ENCODE data around the gene HMCN1.

HMCN1 gene

DNA sequence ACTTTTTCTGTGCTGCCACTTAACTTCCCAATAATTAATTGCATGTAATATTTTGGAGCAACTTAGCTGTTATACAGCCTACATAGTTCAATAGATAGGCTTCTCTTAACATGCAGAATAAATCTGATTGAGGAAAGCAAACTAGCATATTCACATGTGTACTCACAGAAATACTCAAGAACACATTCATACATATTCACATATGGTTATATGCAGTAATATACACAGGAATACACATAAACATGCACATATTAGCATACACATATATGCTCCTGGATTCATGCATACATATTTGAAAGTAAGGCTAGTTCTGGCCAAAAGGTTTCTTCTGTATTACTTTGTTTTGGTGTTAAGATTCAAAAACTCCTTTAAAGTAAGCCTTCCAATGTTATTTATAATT is 73.1 kb downstream of the HMCN1 start:
- no peak for ATAC-seq

- ATAC-seq, result no peak
Measured at GRCh38 chr1:185808631-185809030, 74.4 kb downstream of the HMCN1 start.

GRCh38 chr1:185811073-185811709 is 77.0 kb downstream of the HMCN1 start:
- ATAC-seq, result no peak

DNA sequence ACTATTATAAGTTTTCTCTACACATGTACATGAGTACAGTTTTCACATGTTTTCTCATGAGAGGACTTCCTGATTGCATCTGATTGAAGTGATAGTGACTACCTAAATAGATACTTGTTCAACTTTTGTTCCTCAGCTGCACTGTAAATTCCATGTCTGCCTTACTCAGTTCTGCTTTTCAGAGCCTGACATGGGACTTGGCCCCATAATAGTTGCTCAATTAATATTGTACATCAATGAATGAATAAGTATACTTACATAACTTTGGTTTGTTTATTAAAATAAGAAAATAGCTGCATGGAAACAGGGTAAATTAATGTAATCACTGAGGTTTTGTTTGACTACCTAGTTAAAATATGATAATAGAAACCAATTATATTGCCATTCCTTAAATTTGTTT is 78.7 kb downstream of the HMCN1 start:
- ATAC-seq, result no peak

GRCh38 chr1:185813401-185813979 is 79.3 kb downstream of the HMCN1 start:
- ATAC-seq, result peak in 1 of 2 donors; percentile 48

DNA sequence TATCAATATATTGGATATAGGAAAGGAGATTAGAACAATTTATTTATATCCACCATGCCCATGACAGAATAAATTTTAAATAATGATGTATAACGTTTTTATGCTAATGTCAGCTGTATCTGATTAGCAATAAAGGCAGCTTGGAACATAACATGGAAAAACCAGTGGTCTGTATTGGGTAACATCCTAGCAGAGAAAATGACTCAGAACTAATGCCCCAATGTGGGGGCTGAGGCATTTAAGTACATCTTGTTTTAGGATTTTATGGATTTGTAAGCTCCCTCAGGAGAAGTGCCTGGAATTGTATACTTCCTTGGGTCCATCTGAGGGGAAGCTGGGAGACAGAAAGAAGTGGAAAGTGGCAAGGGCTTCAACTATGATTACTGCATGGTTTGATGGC is 82.3 kb downstream of the HMCN1 start:
- no peak for ATAC-seq

DNA sequence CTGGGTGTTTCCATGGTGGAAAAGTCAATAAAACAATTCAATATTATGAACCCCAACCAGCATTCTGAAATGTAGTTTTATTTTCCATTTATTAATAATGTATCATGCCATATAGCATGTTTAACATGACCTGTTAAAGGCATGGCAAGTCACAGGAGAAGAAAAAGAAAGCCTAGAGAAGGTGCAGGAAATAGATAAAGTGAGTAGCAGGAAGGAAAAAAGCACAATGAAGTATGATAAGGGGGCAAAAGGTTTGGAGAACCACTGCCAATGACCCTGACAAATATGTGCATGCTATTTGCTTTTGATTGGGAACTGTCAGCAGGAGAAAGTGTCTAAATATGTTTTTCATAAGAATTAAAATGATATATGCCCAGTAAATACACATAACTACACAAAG is 85.6 kb downstream of the HMCN1 start:
- ATAC-seq, result no peak

DNA sequence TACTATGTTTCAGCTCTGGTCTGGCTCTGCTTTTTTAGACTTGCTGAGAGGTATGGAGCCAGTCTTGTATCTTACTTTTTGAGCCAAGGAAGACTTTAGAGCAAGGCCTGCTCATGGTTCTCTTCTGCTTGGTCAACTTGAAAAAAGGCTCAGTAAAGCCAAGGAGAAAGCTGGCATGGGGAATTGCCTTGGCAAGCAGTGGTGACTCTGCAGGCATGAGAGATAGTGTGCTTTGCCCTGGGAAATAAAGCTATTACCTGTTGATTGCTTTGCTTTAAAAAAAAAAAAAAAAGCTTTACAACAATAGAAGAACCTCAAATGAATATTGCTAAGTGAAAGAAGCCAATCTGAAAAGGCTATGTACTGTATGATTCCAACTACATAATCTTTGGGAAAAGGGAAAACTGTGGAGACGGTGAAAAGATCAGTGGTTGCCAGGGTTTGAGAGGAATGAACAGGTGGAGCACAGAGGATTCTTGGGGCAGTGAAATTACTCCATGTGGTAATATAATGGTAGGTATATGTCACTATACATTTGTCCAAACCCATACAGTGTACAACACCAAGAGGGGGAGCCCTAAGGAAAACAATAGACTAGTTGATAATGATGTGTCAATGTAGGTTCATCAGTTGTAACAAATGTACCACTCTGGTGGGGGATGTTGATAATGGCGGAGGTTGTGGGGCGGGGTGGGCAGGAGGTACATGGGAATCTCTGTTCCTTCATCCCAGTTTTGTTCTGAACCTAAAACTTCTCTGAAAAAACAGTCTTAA is 87.6 kb downstream of the HMCN1 start:
- no peak for ATAC-seq

DNA sequence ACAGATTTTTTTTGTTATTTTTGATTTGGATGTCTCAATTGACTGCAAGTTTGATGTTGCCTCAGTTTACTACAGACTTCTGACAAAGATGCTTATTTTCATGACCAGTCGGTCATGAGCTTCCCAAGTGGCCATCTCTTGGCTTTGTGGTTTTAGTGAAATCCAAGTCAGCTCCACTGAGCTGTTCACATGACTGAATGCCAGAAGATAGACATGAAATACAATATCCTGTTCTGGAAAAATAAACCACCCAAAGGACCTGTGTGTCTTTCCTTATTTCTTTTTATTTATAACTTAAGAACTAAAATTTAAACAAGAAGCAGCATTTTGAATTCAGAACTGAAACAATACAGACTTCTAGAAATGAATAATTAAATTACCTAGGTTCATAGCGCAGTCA is 89.3 kb downstream of the HMCN1 start:
- no peak for ATAC-seq

DNA sequence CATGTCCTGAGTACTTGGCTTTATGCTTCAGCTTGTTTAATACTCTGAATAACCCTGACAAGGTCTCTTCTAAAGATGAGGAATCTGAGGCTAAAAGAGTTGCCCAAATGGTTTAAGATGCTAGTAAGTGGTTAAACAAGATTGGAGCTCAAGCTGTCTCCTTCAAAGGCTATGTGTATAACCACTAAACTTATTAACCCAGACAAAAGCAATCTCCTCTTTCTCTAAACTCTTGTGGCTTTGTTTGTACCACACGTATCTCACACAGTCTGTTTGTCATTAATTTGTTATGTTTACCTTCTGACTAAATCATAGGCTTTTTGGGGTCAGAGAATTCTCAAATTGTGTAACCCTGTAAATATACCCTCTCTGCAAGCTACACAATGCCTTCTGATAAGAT is 89.9 kb downstream of the HMCN1 start:
- no peak for ATAC-seq

DNA sequence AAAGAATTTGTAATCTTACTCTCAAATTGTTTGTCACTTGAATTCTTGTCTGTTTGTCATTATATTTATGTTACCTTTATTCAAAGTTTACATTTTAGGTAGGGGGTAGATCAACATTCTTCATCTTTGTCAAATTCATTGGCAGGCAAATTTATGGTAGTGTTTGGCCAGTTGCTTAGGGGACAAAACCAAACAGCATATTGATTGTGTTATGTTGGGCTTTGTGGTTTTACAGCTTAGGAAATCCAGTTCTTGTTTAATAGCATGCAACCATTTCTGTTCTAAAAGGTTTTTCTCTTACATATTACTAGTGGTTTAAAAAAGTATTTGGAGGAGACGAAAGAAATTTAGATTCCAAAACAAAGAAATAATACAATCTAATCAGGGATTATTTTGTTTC is 91.4 kb downstream of the HMCN1 start:
- no peak for ATAC-seq

DNA sequence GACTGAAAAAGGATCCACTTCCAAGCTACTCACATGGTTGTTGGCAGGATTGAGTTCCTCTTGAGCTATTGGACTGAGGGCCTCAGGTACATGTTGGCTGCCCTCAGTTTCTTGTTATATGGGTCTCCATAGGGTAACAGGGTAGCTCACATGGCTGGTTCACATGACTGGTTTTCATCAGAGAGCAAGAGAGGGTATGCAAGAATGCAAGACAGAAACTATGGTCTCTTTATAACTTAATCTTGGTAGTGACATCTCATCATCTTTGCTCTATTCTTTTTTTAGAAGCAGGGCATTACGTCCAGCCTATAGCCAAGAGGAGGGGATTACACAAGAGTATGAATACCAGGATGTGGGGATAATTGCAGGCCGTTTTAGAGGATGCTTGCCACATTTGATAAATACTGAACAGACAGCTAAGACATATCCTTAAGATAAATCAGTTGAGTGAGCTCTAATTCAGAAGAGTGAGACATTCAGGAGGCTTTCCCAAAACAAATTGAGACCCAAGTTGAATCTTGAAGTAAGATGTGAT is 100.2 kb downstream of the HMCN1 start:
- no peak for ATAC-seq

GRCh38 chr1:185835191-185835590 is 101.0 kb downstream of the HMCN1 start:
- no peak for ATAC-seq

DNA sequence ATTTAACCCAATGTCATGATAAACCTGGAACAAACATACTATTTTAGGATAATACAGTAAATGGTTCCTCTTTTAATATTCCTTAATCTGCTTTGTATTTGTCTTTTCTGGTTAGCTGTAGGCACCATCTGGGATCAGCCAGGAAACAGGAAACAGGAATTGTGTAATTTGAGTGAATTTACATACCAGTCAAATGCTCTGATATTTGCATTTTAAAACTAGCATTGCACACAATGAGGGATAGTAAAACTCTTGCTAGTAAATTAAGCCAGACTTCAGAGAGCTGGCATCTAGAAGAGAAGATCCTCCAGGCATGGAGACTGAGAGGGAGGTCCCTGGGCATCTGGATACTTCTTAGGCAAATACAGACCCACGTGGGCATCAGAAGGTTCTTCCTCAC is 103.5 kb downstream of the HMCN1 start:
- ATAC-seq, result no peak

DNA sequence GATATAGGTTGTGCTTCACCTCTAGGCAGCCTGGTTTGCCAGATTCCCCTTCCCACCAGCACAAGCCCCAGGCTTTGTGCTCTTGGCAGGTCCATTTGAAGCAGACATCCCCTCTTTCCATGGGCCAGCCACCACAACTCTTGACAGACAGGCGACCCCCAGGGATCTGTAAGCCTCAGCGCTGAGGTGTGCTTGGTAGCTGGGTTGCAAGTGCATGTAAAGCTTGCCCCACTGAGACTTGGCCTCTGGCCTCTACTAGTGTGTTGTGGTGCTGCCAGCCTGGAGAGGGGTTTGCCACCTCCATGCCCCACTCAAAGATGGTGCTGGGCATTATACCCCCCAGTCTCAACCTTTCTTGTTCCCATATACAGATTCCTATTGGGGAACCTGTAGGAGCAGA is 103.9 kb downstream of the HMCN1 start:
- ATAC-seq, result no peak

- ATAC-seq, result no peak
Measured at GRCh38 chr1:185840880-185841279, 106.7 kb downstream of the HMCN1 start.

DNA sequence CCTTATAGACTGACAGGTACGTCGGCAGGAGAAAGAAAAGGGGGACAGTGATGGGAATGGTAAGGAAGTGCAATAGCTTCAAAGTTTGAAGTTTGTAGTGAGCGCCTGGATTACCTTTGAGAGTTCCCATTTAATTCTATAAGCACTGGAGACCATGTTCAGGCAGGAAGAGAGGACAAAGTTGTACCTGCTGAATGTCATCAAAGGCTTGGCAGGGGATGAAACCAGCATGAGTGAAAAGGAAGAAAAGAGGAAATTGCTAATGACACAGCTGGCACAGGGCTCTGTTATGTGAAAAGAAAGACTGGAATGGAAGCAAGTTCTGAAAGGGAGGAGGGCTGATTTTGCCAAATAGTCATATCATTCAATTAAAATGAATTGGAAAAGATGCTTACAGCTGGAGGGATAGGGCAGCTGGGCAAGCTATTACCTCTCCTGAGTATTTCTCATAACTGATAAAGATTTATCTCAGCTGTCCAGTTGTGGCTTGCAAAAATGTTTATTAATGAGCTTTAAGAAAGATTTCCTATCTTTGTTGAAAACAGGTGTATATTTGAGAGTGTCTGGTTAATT is 109.2 kb downstream of the HMCN1 start:
- no peak for ATAC-seq

GRCh38 chr1:185843986-185844385 is 109.8 kb downstream of the HMCN1 start:
- no peak for ATAC-seq

DNA sequence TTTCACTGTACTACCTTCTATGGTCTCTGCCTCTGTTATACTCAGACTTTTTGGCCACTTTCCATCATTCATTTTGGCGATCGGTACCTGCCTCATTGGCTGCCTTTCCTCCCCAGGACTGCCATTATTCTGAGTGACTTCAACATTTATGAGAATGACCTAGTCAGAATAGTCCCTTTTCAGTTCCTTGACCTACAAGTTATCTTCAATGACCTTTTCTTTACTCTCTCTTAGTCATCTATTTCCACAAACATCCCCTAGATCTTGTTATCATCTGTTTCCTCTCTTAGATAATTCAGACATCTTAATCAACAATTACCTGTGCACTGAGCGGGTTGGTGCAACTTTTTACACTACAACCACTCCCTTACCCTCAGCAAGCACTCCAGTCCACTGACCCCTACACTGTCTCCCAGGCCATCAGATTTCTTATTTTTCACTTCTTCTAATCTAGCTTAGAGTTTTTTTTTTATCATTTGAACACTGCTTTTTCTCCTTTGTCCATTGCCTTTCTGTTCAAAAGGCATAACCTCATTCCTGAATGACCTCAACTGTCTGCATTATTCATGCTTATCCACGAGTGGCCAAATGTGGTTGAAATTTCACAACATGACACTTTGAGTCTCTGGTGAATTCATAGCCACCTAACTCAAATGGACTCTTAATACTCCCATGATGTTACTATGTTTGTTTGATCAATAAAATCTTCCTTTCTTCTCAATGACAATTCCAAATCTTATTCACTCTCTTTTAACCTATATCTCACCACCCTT is 112.7 kb downstream of the HMCN1 start:
- ATAC-seq, result no peak

DNA sequence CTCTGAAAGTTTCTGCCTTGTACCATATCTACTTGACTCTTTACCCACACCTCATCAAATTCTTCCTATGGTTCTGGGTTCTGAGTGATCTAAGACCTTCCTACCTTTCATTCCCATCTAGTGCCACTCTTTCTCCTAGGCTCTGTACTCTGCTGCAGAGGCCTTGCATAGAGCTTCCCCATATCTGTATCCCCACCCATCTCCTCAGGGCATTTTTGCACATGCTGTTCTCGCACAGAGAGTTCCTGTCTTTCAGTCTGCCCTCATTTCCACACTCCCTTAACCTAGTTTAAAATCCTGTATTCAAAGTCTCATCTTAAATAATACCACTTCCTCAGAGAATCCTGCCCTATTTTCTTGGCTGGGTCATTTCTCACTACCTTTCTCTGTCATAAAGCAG is 114.8 kb downstream of the HMCN1 start:
- ATAC-seq, result no peak

DNA sequence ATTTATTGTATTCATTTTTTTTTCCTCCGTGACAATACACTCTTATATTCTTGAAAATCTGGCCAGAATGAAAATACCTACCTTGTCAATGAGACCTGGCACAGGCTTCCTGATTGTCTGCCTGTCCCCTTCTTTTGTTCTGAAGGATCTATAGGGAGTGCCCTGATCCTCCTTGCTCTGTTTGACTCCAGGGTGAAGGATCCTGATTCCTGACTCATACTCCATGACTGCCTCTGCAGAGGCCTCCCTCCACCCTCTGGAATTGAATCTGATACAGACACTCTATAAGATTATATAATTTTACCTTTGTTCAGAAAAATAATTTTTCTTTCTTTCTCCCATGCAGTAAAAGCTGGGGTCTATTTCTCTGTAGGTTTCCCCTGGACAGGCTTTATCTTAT is 116.2 kb downstream of the HMCN1 start:
- no peak for ATAC-seq

- ATAC-seq, result no peak
Measured at GRCh38 chr1:185853739-185854138, 119.5 kb downstream of the HMCN1 start.

DNA sequence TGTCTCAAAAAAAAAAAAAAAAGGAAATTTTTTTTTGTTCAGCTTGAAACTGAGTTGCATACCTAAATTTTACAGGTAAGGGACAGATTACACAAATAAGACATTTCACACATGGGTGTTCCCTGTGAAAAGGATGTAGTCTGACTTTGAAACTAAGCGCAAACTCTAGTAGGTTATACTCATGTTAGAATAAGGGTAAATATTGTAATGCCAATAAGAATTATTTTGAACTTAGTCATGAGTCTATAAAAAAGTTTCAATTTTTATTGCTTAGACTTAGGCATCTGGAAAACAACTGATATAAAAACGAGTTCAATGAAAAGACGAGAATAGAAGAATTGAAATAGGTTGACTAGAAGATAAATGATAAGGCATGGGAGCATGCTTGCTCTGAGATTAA is 122.3 kb downstream of the HMCN1 start:
- no peak for ATAC-seq
